DND-41 (cell line): ENCODE measurements around the gene PPM1J.

ENCODE experiments used
- ATAC-seq: fragments of 200-7000 bp; cut with Tn5 transposase; 3 replicates; pipeline ENCODE4 v1.9.1; 2021; ENCODE audit warnings: low read depth; ENCODE audit not compliant: insufficient read depth
- DNase-seq: peaks from one replicate; pipeline ENCODE4 v3.0.0-alpha.2; 2020
- H2AFZ ChIP-seq: 2 replicates; pipeline ENCODE4 v1.6.0; 2012; ENCODE audit warnings: low read depth, low read length
- H3K27ac ChIP-seq: 2 replicates; pipeline ENCODE4 v1.5.1; 2012; ENCODE audit warnings: low read length, inconsistent platforms
- H3K27me3 ChIP-seq: fragments of 200-600 bp; sonication (generic); 2 replicates; pipeline ENCODE4 v1.6.0; 2012; ENCODE audit warnings: low read length, mild to moderate bottlenecking, inconsistent platforms; ENCODE audit not compliant: insufficient read depth, poor library complexity
- H3K36me3 ChIP-seq: 2 replicates; pipeline ENCODE4 v1.5.1; 2012; ENCODE audit warnings: low read length, inconsistent platforms; ENCODE audit not compliant: insufficient read depth
- H3K4me1 ChIP-seq: 2 replicates; pipeline ENCODE4 v1.5.1; 2012; ENCODE audit warnings: mild to moderate bottlenecking, low read length; ENCODE audit not compliant: insufficient read depth
- H3K4me2 ChIP-seq: 2 replicates; pipeline ENCODE4 v1.6.0; 2012; ENCODE audit warnings: mild to moderate bottlenecking, moderate library complexity, low read length, inconsistent platforms; ENCODE audit not compliant: insufficient read depth
- H3K4me3 ChIP-seq, 2 experiments: fragments of 200-600 bp in 1 of 2; shearing (Covaris generic) in 1 of 2; 2 replicates each; pipeline ENCODE4 v1.5.1; 2012 to 2016; ENCODE audit warnings: inconsistent platforms in 2 of 2, low read length in 2 of 2, mild to moderate bottlenecking in 2 of 2, low read depth in 1 of 2, moderate library complexity in 1 of 2
- H3K79me2 ChIP-seq: 2 replicates; pipeline ENCODE4 v1.6.0; 2012; ENCODE audit warnings: low read length, inconsistent platforms; ENCODE audit not compliant: insufficient read depth
- H3K9ac ChIP-seq: 2 replicates; pipeline ENCODE4 v1.6.0; 2012; ENCODE audit warnings: low read depth, mild to moderate bottlenecking, inconsistent platforms, low read length, moderate library complexity
- H3K9me3 ChIP-seq: 2 replicates; pipeline ENCODE4 v1.5.1; 2012; ENCODE audit warnings: low read length, moderate library complexity, mild to moderate bottlenecking, inconsistent platforms; ENCODE audit not compliant: insufficient read depth, severe bottlenecking
- H4K20me1 ChIP-seq: 2 replicates; pipeline ENCODE4 v1.6.0; 2012; ENCODE audit warnings: low read length; ENCODE audit not compliant: insufficient read depth
- CTCF ChIP-seq: IDR thresholded peaks from 2 replicates; pipeline ENCODE4 v1.5.1; 2012; ENCODE audit warnings: borderline replicate concordance, low read length, moderate library complexity, mild to moderate bottlenecking; ENCODE audit not compliant: poor library complexity, severe bottlenecking; ENCODE audit errors: extremely low read depth
- EZH2 ChIP-seq: IDR thresholded peaks from 3 replicates; pipeline ENCODE4 v1.6.1; 2012; ENCODE audit warnings: borderline replicate concordance, low read depth, mild to moderate bottlenecking, moderate library complexity, low read length, inconsistent platforms; ENCODE audit not compliant: severe bottlenecking

PPM1J gene

DNA sequence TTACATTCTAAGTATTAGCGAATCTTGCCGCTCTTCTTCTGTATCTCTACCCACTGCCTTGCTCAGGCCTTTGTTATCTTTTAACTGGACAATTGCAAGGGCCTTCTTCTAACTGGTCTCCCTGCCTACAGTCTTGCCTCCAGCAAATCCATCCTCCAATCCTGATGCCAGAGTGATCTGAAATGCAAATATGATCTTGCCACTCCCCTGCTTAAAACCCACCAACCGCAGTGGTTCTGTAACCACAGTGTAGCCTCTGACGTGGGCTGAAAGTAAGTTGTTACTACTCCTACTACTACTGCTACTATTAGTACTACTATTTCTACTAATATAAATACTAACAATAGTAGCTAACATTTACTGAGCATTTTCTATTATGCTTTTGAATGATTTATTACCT is 28.3 kb downstream of the PPM1J start:
- H3K27me3 ChIP-seq, result no peaks in the 10 kb centered on the region
- ATAC-seq (peak; percentile 72; the same call in 2 of the 3 replicates), DNase-seq (no peak)
- H3K36me3 ChIP-seq, result peaks cover 46% of the 10 kb centered on the region
- no peak overlapping the region for H3K4me3 ChIP-seq
- TF ChIP-seq CTCF (no peak), EZH2 (no peak)
- no peaks in the 10 kb centered on the region for H3K4me1 ChIP-seq
- no peak overlapping the region for H3K9ac ChIP-seq
- H3K9me3 ChIP-seq, result no peaks in the 10 kb centered on the region
- H2AFZ ChIP-seq, result no peak overlapping the region
- H4K20me1 ChIP-seq, result peaks cover 33% of the 10 kb centered on the region
- no peak overlapping the region for H3K4me2 ChIP-seq
- no peak overlapping the region for H3K27ac ChIP-seq
- peaks cover 56% of the 10 kb centered on the region for H3K79me2 ChIP-seq

- Histone ChIP-seq H3K4me2 (no peak overlapping the region), H4K20me1 (peaks cover 33% of the 10 kb centered on the region), H3K79me2 (peaks cover 60% of the 10 kb centered on the region), H3K27me3 (no peaks in the 10 kb centered on the region), H3K9ac (no peak overlapping the region), H3K36me3 (peaks cover 42% of the 10 kb centered on the region), H2AFZ (no peak overlapping the region), H3K4me3 (no peak overlapping the region), H3K27ac (no peak overlapping the region), H3K9me3 (no peaks in the 10 kb centered on the region), H3K4me1 (no peaks in the 10 kb centered on the region)
- no peak for DNase-seq
- TF ChIP-seq CTCF, result no peak
- TF ChIP-seq EZH2, result no peak
- ATAC-seq, result no peak
These were observed 28.7 kb downstream of the PPM1J start for GRCh38 chr1:112686417-112686816.

DNA sequence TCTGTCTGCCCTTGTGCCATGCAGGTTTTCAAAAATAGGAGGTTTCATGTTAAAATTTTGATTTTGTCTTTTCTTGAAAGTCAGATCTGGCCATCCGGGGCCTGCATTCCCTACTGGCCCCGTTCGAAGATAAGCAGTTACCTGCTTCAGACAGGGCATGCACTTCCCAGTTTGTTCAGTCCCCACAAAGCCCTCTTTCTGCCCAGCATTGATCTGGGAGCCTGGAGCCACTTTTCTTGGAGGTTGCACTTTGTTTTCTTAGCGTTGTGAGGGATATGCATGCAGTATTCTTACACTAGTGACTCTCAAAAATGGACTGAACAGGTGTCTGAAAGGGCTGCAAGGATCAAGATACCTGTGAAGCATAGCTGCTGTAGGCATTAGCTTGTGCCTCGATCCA is 29.2 kb downstream of the PPM1J start:
- H3K27me3 ChIP-seq, result no peaks in the 10 kb centered on the region
- TF ChIP-seq CTCF (no peak), EZH2 (no peak)
- no peak for ATAC-seq

GRCh38 chr1:112678605-112679004 is 36.5 kb downstream of the PPM1J start:
- H2AFZ ChIP-seq, result no peak overlapping the region
- ATAC-seq, result no peak
- no peak overlapping the region for H3K4me3 ChIP-seq
- no peak for DNase-seq
- peaks cover 25% of the 10 kb centered on the region for H3K36me3 ChIP-seq
- H3K27ac ChIP-seq, result no peak overlapping the region
- TF ChIP-seq EZH2, result no peak
- no peak for TF ChIP-seq CTCF
- H3K4me1 ChIP-seq, result peaks cover 31% of the 10 kb centered on the region
- no peaks in the 10 kb centered on the region; the same call in 1 of the 2 replicates for H4K20me1 ChIP-seq
- peaks cover 78% of the 10 kb centered on the region for H3K79me2 ChIP-seq
- H3K9me3 ChIP-seq, result no peaks in the 10 kb centered on the region
- no peak overlapping the region for H3K9ac ChIP-seq
- H3K27me3 ChIP-seq, result no peaks in the 10 kb centered on the region
- no peak overlapping the region for H3K4me2 ChIP-seq

More for the DNA sequence above, 29.2 kb downstream of the PPM1J start:
- no peak overlapping the region for H3K4me3 ChIP-seq
- no peak overlapping the region for H3K9ac ChIP-seq
- H3K36me3 ChIP-seq, result peaks cover 40% of the 10 kb centered on the region
- no peak overlapping the region for H3K4me2 ChIP-seq
- no peaks in the 10 kb centered on the region for H3K4me1 ChIP-seq
- H3K79me2 ChIP-seq, result peaks cover 60% of the 10 kb centered on the region
- H3K9me3 ChIP-seq, result no peaks in the 10 kb centered on the region
- no peak for DNase-seq
- H4K20me1 ChIP-seq, result peaks cover 33% of the 10 kb centered on the region
- no peak overlapping the region for H2AFZ ChIP-seq
- no peak overlapping the region for H3K27ac ChIP-seq
